GM23338 (cell line): ENCODE results near the gene TRIO. TPM values are rescaled to one million over a fixed set of nuclear protein-coding genes. Genes with fewer than 3 reads are reported as not detected.

ENCODE experiments used
- ATAC-seq: fragments of 200-7000 bp; cut with Tn5 transposase; 3 replicates; pipeline ENCODE4 v1.9.1; 2020
- DNase-seq: peaks from one replicate; pipeline ENCODE4 v3.0.0-alpha.2; 2015; ENCODE audit warnings: low spot score
- H2AFZ ChIP-seq: fragments of 200-600 bp; sonication (generic); 2 replicates; pipeline ENCODE4 v1.8.0; 2016; ENCODE audit warnings: antibody characterized with exemption, mild to moderate bottlenecking, moderate library complexity
- H3F3A ChIP-seq: fragments of 200-600 bp; sonication (generic); replicated peaks from 2 replicates; pipeline ENCODE4 v1.8.0; 2017; ENCODE audit warnings: antibody characterized with exemption, mixed run types, low read depth
- H3K27ac ChIP-seq: fragments of 200-600 bp; sonication (generic); 2 replicates; pipeline ENCODE4 v1.6.1; 2016; ENCODE audit warnings: low read depth
- H3K27me3 ChIP-seq: fragments of 200-600 bp; sonication (generic); 2 replicates; pipeline ENCODE4 v1.8.0; 2016; ENCODE audit warnings: mild to moderate bottlenecking, mixed run types, moderate library complexity; ENCODE audit not compliant: insufficient read depth
- H3K36me3 ChIP-seq: fragments of 200-600 bp; sonication (generic); 2 replicates; pipeline ENCODE4 v1.8.0; 2016; ENCODE audit warnings: mild to moderate bottlenecking; ENCODE audit not compliant: insufficient read depth
- H3K4me1 ChIP-seq: fragments of 200-600 bp; sonication (generic); 2 replicates; pipeline ENCODE4 v1.8.0; 2016; ENCODE audit warnings: mild to moderate bottlenecking, moderate library complexity; ENCODE audit not compliant: insufficient read depth
- H3K4me2 ChIP-seq: fragments of 200-600 bp; sonication (generic); 2 replicates; pipeline ENCODE4 v1.7.1; 2017; ENCODE audit warnings: mixed run types
- H3K4me3 ChIP-seq: fragments of 200-600 bp; sonication (generic); 2 replicates; pipeline ENCODE4 v1.6.1; 2016; ENCODE audit warnings: mixed run types
- H3K79me2 ChIP-seq: fragments of 200-600 bp; sonication (generic); replicated peaks from 2 replicates; pipeline ENCODE4 v1.8.0; 2017; ENCODE audit warnings: mild to moderate bottlenecking; ENCODE audit not compliant: insufficient read depth
- H3K9me2 ChIP-seq: fragments of 200-600 bp; sonication (generic); 2 replicates; pipeline ENCODE4 v1.8.0; 2017; ENCODE audit not compliant: insufficient read depth
- H4K20me1 ChIP-seq: fragments of 200-600 bp; sonication (generic); replicated peaks from 2 replicates; pipeline ENCODE4 v1.8.0; 2017; ENCODE audit warnings: mild to moderate bottlenecking; ENCODE audit not compliant: insufficient read depth
- H3K27ac Mint-ChIP-seq: 2 replicates; pipeline ENCODE4 v1.8.0; 2020; ENCODE audit warnings: inconsistent platforms, mild to moderate bottlenecking, moderate library complexity, mixed read lengths
- H3K27me3 Mint-ChIP-seq: 3 replicates; pipeline ENCODE4 v1.8.0; 2022; ENCODE audit warnings: low read depth, mild to moderate bottlenecking, moderate library complexity, mixed read lengths, inconsistent platforms; ENCODE audit not compliant: insufficient read depth, poor library complexity
- H3K36me3 Mint-ChIP-seq: 3 replicates; pipeline ENCODE4 v1.8.0; 2021; ENCODE audit warnings: low read depth, mild to moderate bottlenecking, inconsistent platforms, moderate library complexity, mixed read lengths
- H3K4me1 Mint-ChIP-seq: 3 replicates; pipeline ENCODE4 v1.8.0; 2020; ENCODE audit warnings: mild to moderate bottlenecking, inconsistent platforms, mixed read lengths
- H3K4me3 Mint-ChIP-seq: 3 replicates; pipeline ENCODE4 v1.8.0; 2021; ENCODE audit warnings: moderate library complexity, mild to moderate bottlenecking, inconsistent platforms, mixed read lengths
- H3K9me3 Mint-ChIP-seq: 3 replicates; pipeline ENCODE4 v1.8.0; 2020; ENCODE audit warnings: moderate library complexity, mild to moderate bottlenecking, inconsistent platforms, mixed read lengths
- CREB1 ChIP-seq: fragments of 250-450 bp; sonication (Bioruptor Pico); IDR thresholded peaks from 2 replicates; pipeline ENCODE4 v1.5.0; 2020; ENCODE audit warnings: low read depth, mild to moderate bottlenecking, moderate library complexity
- CTCF ChIP-seq, 2 experiments: fragments of 200-600 bp in 1 of 2; sonication (generic) in 1 of 2; conservative IDR thresholded peaks; 2 replicates each; pipeline versions ENCODE4 v1.5.1 to v1.6.1; 2016 to 2017; ENCODE audit warnings: antibody characterized with exemption in 2 of 2, low read depth in 2 of 2, mild to moderate bottlenecking in 2 of 2, moderate library complexity in 1 of 2
- ETS1 ChIP-seq: IDR thresholded peaks from 2 replicates; pipeline ENCODE4 v1.6.1; 2016; ENCODE audit warnings: antibody characterized with exemption
- EZH2phosphoT487 ChIP-seq: fragments of 200-600 bp; sonication (generic); IDR thresholded peaks from one replicate; pipeline ENCODE4 v1.8.1; 2018; ENCODE audit warnings: antibody characterized with exemption; ENCODE audit not compliant: unreplicated experiment
- ZNF462 ChIP-seq: fragments of 250-450 bp; sonication (Bioruptor Pico); IDR thresholded peaks from 2 replicates; pipeline ENCODE4 v1.5.0; 2020; ENCODE audit warnings: mild to moderate bottlenecking, moderate library complexity
- polyA plus RNA-seq: library from polyadenylated mRNA; unstranded; fragments of >200 nt; fragmentation: Nextera tagmentation; extraction: Ambion mirVana; gene quantifications from 2 replicates; pipeline ENCODE4 v1.2.1, GENCODE V29; 2016
- total RNA-seq: library from RNA; depleted of rRNA; stranded (reverse); fragments of >200 nt; shearing (Covaris generic); gene quantifications from 2 replicates; pipeline ENCODE4 v1.2.3, GENCODE V29; 2014

The TRIO gene
- total and polyA plus RNA-seq, 2 experiments from 2014 or later, result 13.8 to 113 TPM

GRCh38 chr5:14416621-14417275 lies 273.6 kb downstream of the TRIO start (continued):
- TF ChIP-seq EZH2phosphoT487 (no peak), ETS1 (no peak), CREB1 (no peak)

GRCh38 chr5:14417276-14417730 lies 274.2 kb downstream of the TRIO start:
- Histone ChIP-seq H3K79me2 (no peaks in the 10 kb centered on the region), H3K4me2 (no peak overlapping the region), H3K27ac (no peak overlapping the region), H3K4me1 (peaks cover 29% of the 10 kb centered on the region), H3F3A (no peaks in the 10 kb centered on the region), H3K27me3 (no peaks in the 10 kb centered on the region), H4K20me1 (no peaks in the 10 kb centered on the region), H2AFZ (no peak overlapping the region), H3K36me3 (peaks cover 5% of the 10 kb centered on the region; the same call in 1 of the 2 replicates), H3K9me2 (no peaks in the 10 kb centered on the region), H3K4me3 (no peak overlapping the region)
- TF ChIP-seq CTCF (conservative IDR thresholded peaks at IDR 0.05; ENCODE audit: low read depth in 2 of 2), result 0 out of 4 replicates have a peak, but pooled peaks of 1 of the 2 experiments have one; percentile 2
- TF ChIP-seq ETS1, result no peak
- Mint-ChIP-seq H3K27ac (peak overlapping the region; percentile 57; the same call in 1 of the 2 replicates), H3K36me3 (peaks cover 54% of the 10 kb centered on the region), H3K4me1 (peaks cover 50% of the 10 kb centered on the region), H3K4me3 (no peak overlapping the region), H3K9me3 (no peaks in the 10 kb centered on the region), H3K27me3 (peaks cover 14% of the 10 kb centered on the region)
- DNase-seq (peak; percentile 41), ATAC-seq (peak; percentile 61)

- Histone ChIP-seq H3K9me2 (no peaks in the 10 kb centered on the region), H2AFZ (no peak overlapping the region), H3K4me2 (no peak overlapping the region), H3K27me3 (no peaks in the 10 kb centered on the region), H3K36me3 (no peaks in the 10 kb centered on the region), H3K79me2 (no peaks in the 10 kb centered on the region), H3K27ac (no peak overlapping the region), H3K4me1 (peaks cover 29% of the 10 kb centered on the region), H4K20me1 (no peaks in the 10 kb centered on the region), H3F3A (no peaks in the 10 kb centered on the region), H3K4me3 (no peak overlapping the region)
- Mint-ChIP-seq H3K27me3 (peaks cover 16% of the 10 kb centered on the region), H3K4me1 (peaks cover 50% of the 10 kb centered on the region), H3K4me3 (no peak overlapping the region), H3K9me3 (no peaks in the 10 kb centered on the region), H3K27ac (peak overlapping the region; percentile 61), H3K36me3 (peaks cover 54% of the 10 kb centered on the region)
- ATAC-seq (peak; percentile 15), DNase-seq (no peak)
- 0 out of 2 replicates have a peak, but pooled peaks have one; percentile 8 for TF ChIP-seq ZNF462 (CRISPR knock-in tag)
Measured at GRCh38 chr5:14417792-14418765, 274.9 kb downstream of the TRIO start.
